Endothelial cell of umbilical vein (primary cell): ENCODE data around the gene HUWE1. TPM values are rescaled to one million over a fixed set of nuclear protein-coding genes. Genes with fewer than 3 reads are reported as not detected.

Experiments used
- BruUV-seq: library from RNA; stranded (reverse); fragments of 400-500 nt; replicated peaks from 2 replicates; lab custom pipeline; 2021; lab: Mats Ljungman, UMichigan
- CTCF ChIA-PET: fragments of 300-600, 350-600 bp; sonication (Branson Sonifier 250); formaldehyde crosslinking; loops from one replicate; lab custom pipeline; 2021; ENCODE audit warnings: antibody characterized with exemption, inconsistent platforms; lab: Charles Lee
- POLR2A ChIA-PET: fragments of 300-600, 350-600 bp; sonication (Branson Sonifier 250); formaldehyde crosslinking; loops from one replicate; lab custom pipeline; 2021; ENCODE audit warnings: antibody characterized with exemption, inconsistent platforms; lab: Charles Lee
- DNase-seq: peaks from one replicate; pipeline ENCODE4 v3.0.0-alpha.2; 2011; ENCODE audit warnings: low read depth, low spot score
- FAIRE-seq: peaks from 2 replicates; lab custom pipeline; 2011; peaks lifted over from hg19 to GRCh38; lab: Jason Lieb, UNC
- H2AFZ ChIP-seq: 2 replicates; pipeline ENCODE4 v1.6.0; 2012; ENCODE audit warnings: low read depth, low read length, control low read depth, inconsistent platforms
- H3K27ac ChIP-seq: 2 replicates; pipeline ENCODE4 v1.5.1; 2011; ENCODE audit warnings: low read depth, mild to moderate bottlenecking, control low read depth, low read length, moderate library complexity; ENCODE audit not compliant: insufficient read depth
- H3K27me3 ChIP-seq, 2 experiments: 2 replicates each; pipeline versions ENCODE4 v1.6.0 to v1.6.1; 2011; ENCODE audit warnings: low read length in 2 of 2, mixed read lengths in 1 of 2; ENCODE audit not compliant: control insufficient read depth in 2 of 2, insufficient read depth in 2 of 2
- H3K36me3 ChIP-seq, 2 experiments: 2 replicates in 1 of 2; 3 replicates in 1 of 2; pipeline ENCODE4 v1.5.1; 2011; ENCODE audit warnings: low read length in 2 of 2, mild to moderate bottlenecking in 1 of 2, moderate library complexity in 1 of 2; ENCODE audit not compliant: control insufficient read depth in 2 of 2, insufficient read depth in 2 of 2; ENCODE audit errors: extremely low read depth in 1 of 2
- H3K4me1 ChIP-seq: 3 replicates; pipeline ENCODE4 v1.5.1; 2011; ENCODE audit warnings: mild to moderate bottlenecking, low read length; ENCODE audit not compliant: control insufficient read depth, insufficient read depth; ENCODE audit errors: extremely low read depth
- H3K4me2 ChIP-seq: 2 replicates; pipeline ENCODE4 v1.6.1; 2011; ENCODE audit warnings: low read length, control low read depth, mixed read lengths; ENCODE audit not compliant: insufficient read depth
- H3K4me3 ChIP-seq, 3 experiments: fragments of 200-600 bp in 1 of 3; sonication (generic), shearing (Covaris generic) in 1 of 3; replicated peaks in 1 of 3; 2 replicates each; pipeline ENCODE4 v1.5.1; 2011 to 2016; ENCODE audit warnings: control low read depth in 3 of 3, low read length in 3 of 3, mild to moderate bottlenecking in 2 of 3, inconsistent platforms in 1 of 3, low read depth in 1 of 3, moderate library complexity in 1 of 3; ENCODE audit not compliant: insufficient read depth in 1 of 3
- H3K79me2 ChIP-seq: 2 replicates; pipeline ENCODE4 v1.6.0; 2012; ENCODE audit warnings: low read length, inconsistent platforms; ENCODE audit not compliant: control insufficient read depth, insufficient read depth
- H3K9ac ChIP-seq: replicated peaks from 2 replicates; pipeline ENCODE3; 2011; ENCODE audit warnings: low read length, control low read depth; ENCODE audit not compliant: insufficient read depth; ENCODE audit errors: extremely low read depth
- H3K9me1 ChIP-seq: replicated peaks from 3 replicates; pipeline ENCODE4 v1.6.0; 2011; ENCODE audit warnings: mild to moderate bottlenecking, low read length; ENCODE audit not compliant: control insufficient read depth, insufficient read depth; ENCODE audit errors: extremely low read depth
- H3K9me3 ChIP-seq: replicated peaks from 2 replicates; pipeline ENCODE4 v1.5.1; 2012; ENCODE audit warnings: low read length, inconsistent platforms; ENCODE audit not compliant: control insufficient read depth, insufficient read depth
- H4K20me1 ChIP-seq: replicated peaks from 2 replicates; pipeline ENCODE3; 2011; ENCODE audit warnings: mild to moderate bottlenecking, low read length; ENCODE audit not compliant: control insufficient read depth, insufficient read depth; ENCODE audit errors: extremely low read depth
- CTCF ChIP-seq, 2 donors: IDR thresholded peaks; 1 replicate in 1 of 2; 2 replicates in 1 of 2; pipeline ENCODE4 v1.5.1; 2011; ENCODE audit warnings: low read length in 2 of 2, mild to moderate bottlenecking in 2 of 2, moderate library complexity in 2 of 2, control low read depth in 1 of 2, inconsistent platforms in 1 of 2, low read depth in 1 of 2; ENCODE audit not compliant: insufficient read depth in 1 of 2; ENCODE audit errors: extremely low read depth in 1 of 2
- EZH2 ChIP-seq: IDR thresholded peaks from 2 replicates; pipeline ENCODE4 v1.6.1; 2012; ENCODE audit warnings: borderline replicate concordance, low read depth, mild to moderate bottlenecking, moderate library complexity, low read length, inconsistent platforms; ENCODE audit not compliant: severe bottlenecking
- FOS ChIP-seq: IDR thresholded peaks from 2 replicates; pipeline ENCODE4 v1.6.1; 2011; ENCODE audit warnings: mild to moderate bottlenecking, low read length, moderate library complexity, borderline replicate concordance; ENCODE audit not compliant: insufficient read depth
- GATA2 ChIP-seq: IDR thresholded peaks from 2 replicates; pipeline ENCODE4 v1.7.0; 2011; ENCODE audit warnings: low read depth, mild to moderate bottlenecking, moderate library complexity, mixed read lengths, low read length; ENCODE audit not compliant: insufficient read length, insufficient read depth
- JUN ChIP-seq: IDR thresholded peaks from 2 replicates; pipeline ENCODE4 v1.6.1; 2011; ENCODE audit warnings: borderline replicate concordance, low read depth; ENCODE audit not compliant: insufficient read length, insufficient read depth
- MAX ChIP-seq: IDR thresholded peaks from 2 replicates; pipeline ENCODE4 v1.6.1; 2011; ENCODE audit not compliant: insufficient read depth, insufficient read length
- MYC ChIP-seq: IDR thresholded peaks from one replicate; pipeline ENCODE4 v1.6.1; 2011; ENCODE audit warnings: mild to moderate bottlenecking, low read depth, low read length
- POLR2A ChIP-seq: IDR thresholded peaks from 2 replicates; pipeline ENCODE4 v1.6.1; 2012; ENCODE audit warnings: low read depth, mild to moderate bottlenecking, control low read depth, low read length
- POLR2AphosphoS5 ChIP-seq: IDR thresholded peaks from 2 replicates; pipeline ENCODE4 v1.6.1; 2012; ENCODE audit warnings: low read depth, mild to moderate bottlenecking, control low read depth, low read length, moderate library complexity; ENCODE audit not compliant: insufficient read depth
- dilution Hi-C: fragments of 300-500 bp; cut with MboI; formaldehyde crosslinking; loops from one replicate; pipeline ENCODE4 v1.15.0; 2019; ENCODE audit warnings: low sequenced_read_pairs; ENCODE audit not compliant: extremely low pct_ligation_motif_present
- intact Hi-C: fragments of 100-400 bp; cut with micrococcal nuclease; formaldehyde crosslinking; loops from one replicate; pipeline ENCODE4 v1.10.0; 2022
- polyA plus RNA-seq, 4 experiments: library from polyadenylated mRNA; depleted of rRNA in 3 of 4; stranded (reverse) in 3 of 4; unstranded in 1 of 4; fragments of >200 nt; gene quantifications; 2 replicates each; pipeline versions ENCODE4 v1.2.1 to v1.2.3, GENCODE V29; 2011 to 2012; ENCODE audit warnings: missing spikeins in 1 of 4
- total RNA-seq: library from RNA; stranded (reverse); gene quantifications from 2 replicates; pipeline ENCODE4 v1.2.3, GENCODE V29; 2021

The HUWE1 gene
- total and polyA plus RNA-seq, 2 donors (not counting 3 experiments of a cell fraction or from before 2014, with no cell fraction given): 66.6 to 210 TPM

- H3K27me3 ChIP-seq: peaks cover 0 to 2% of the 10 kb centered on the region in 2 experiments
- no peak for TF ChIP-seq MAX
- TF ChIP-seq EZH2: no peak
- no peak for TF ChIP-seq CTCF (IDR thresholded peaks at IDR 0.05; ENCODE audit: extremely low read depth in 1 of 2, insufficient read depth in 1 of 2, low read depth in 1 of 2, low read length in 2 of 2)
- BruUV-seq: no TSS peak
- no peak overlapping the region for H3K4me2 ChIP-seq
- H3K4me1 ChIP-seq: no peaks in the 10 kb centered on the region
- H3K9me1 ChIP-seq: no peaks in the 10 kb centered on the region
- dilution Hi-C loops (no loop called here), intact Hi-C loops (no loop called here)
- no peak overlapping the region for H2AFZ ChIP-seq
- H3K9me3 ChIP-seq: no peaks in the 10 kb centered on the region
- ChIA-PET CTCF (no interaction called here), POLR2A (no interaction called here)
- no peaks in the 10 kb centered on the region for H3K79me2 ChIP-seq
- no peaks in the 10 kb centered on the region for H4K20me1 ChIP-seq
- H3K4me3 ChIP-seq: no peak overlapping the region
- H3K27ac ChIP-seq: no peak overlapping the region
- FAIRE-seq (no peak), DNase-seq (no peak)
- no peaks in the 10 kb centered on the region for H3K36me3 ChIP-seq
- no peak overlapping the region for H3K9ac ChIP-seq
These were observed 200.2 kb downstream of the HUWE1 start for GRCh38 chrX:53486285-53486684.

GRCh38 chrX:53483838-53484405, 202.6 kb downstream of the HUWE1 start:
- Histone ChIP-seq H4K20me1 (no peaks in the 10 kb centered on the region), H3K4me1 (no peaks in the 10 kb centered on the region), H3K4me2 (no peak overlapping the region), H3K27ac (no peak overlapping the region), H3K9me1 (no peaks in the 10 kb centered on the region), H3K27me3 (peaks cover 0 to 2% of the 10 kb centered on the region in 2 experiments), H2AFZ (no peak overlapping the region), H3K9me3 (no peaks in the 10 kb centered on the region), H3K9ac (no peak overlapping the region), H3K36me3 (no peaks in the 10 kb centered on the region), H3K4me3 (no peak overlapping the region), H3K79me2 (no peaks in the 10 kb centered on the region)
- intact Hi-C loops (no loop called here), dilution Hi-C loops (no loop called here)
- CTCF ChIA-PET: interaction anchor here (0.6 to 1.2 kb wide), 2 partner anchors 19 to 26 kb away, joined by 3 to 4 read pairs; no protein-coding TSS in a partner anchor
- no TSS peak for BruUV-seq
- no peak for DNase-seq
- POLR2A ChIA-PET: no interaction called here
- TF ChIP-seq FOS (no peak), GATA2 (no peak), CTCF (IDR thresholded peaks at IDR 0.05; ENCODE audit: extremely low read depth in 1 of 2, insufficient read depth in 1 of 2, low read depth in 1 of 2, low read length in 2 of 2) (no peak), EZH2 (no peak), JUN (no peak), POLR2AphosphoS5 (no peak), POLR2A (no peak), MYC (no peak), MAX (no peak)
- FAIRE-seq: no peak
